Activated naive CD8-positive, alpha-beta T cell treated with anti-CD3 and anti-CD28 coated beads for 36 hours (primary cell): ENCODE measurements around the gene ZNF407. TPM values are rescaled to one million over a fixed set of nuclear protein-coding genes. Genes with fewer than 3 reads are reported as not detected.

Experiments
- DNase-seq: peaks from one replicate; pipeline ENCODE4 v3.0.0; 2021
- H3K27ac Mint-ChIP-seq: one replicate; pipeline ENCODE4 v1.8.0; 2022; ENCODE audit warnings: mild to moderate bottlenecking, moderate library complexity, mixed read lengths
- H3K27me3 Mint-ChIP-seq: one replicate; pipeline ENCODE4 v1.8.0; 2022; ENCODE audit warnings: mild to moderate bottlenecking, mixed read lengths
- H3K36me3 Mint-ChIP-seq: one replicate; pipeline ENCODE4 v1.8.0; 2021; ENCODE audit warnings: mild to moderate bottlenecking, mixed read lengths
- H3K4me1 Mint-ChIP-seq: one replicate; pipeline ENCODE4 v1.8.0; 2021; ENCODE audit warnings: mixed read lengths
- H3K4me3 Mint-ChIP-seq: one replicate; pipeline ENCODE4 v1.8.0; 2022; ENCODE audit warnings: mild to moderate bottlenecking, moderate library complexity, mixed read lengths
- H3K9me3 Mint-ChIP-seq: one replicate; pipeline ENCODE4 v1.8.0; 2022; ENCODE audit warnings: mixed read lengths
- total RNA-seq, 2 experiments: library from RNA; stranded (reverse); gene quantifications; one replicate each; pipeline ENCODE4 v1.2.3, GENCODE V29; 2021

Gene ZNF407
- total RNA-seq, 2 experiments from 2014 or later: 9.6 to 10.3 TPM

DNA sequence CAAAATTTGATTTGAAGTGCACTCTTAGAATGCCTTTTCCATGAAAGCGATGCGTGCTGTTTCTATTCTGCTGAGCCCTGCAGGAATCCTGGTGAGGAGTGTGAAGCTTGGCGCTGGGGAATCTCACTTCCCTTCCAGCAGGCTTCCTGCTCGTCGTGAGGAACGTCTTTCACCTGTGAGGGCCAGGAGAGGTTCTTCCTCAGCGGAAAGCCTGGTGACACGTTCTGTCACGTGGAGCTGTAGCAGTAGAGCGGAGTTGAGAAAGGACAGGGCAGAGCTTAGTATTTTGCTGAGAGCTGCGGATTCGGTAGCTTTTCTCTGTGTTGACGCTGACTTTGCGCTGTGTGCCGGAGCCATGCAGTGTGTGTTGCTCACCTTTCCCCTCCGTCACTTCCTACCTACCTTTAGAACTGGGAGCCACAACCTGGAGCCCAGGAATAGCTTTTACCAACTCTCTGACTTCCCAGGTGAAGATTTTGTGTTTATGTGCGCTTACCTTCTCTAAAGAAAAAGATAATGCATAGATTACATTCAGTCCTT, 316.5 kb downstream of the ZNF407 start:
- no peak overlapping the region for H3K4me3 Mint-ChIP-seq
- no peaks in the 10 kb centered on the region for H3K27me3 Mint-ChIP-seq
- no peaks in the 10 kb centered on the region for H3K9me3 Mint-ChIP-seq
- DNase-seq: no peak
- no peaks in the 10 kb centered on the region for H3K36me3 Mint-ChIP-seq
- peaks cover 5% of the 10 kb centered on the region for H3K4me1 Mint-ChIP-seq
- no peak overlapping the region for H3K27ac Mint-ChIP-seq

DNA sequence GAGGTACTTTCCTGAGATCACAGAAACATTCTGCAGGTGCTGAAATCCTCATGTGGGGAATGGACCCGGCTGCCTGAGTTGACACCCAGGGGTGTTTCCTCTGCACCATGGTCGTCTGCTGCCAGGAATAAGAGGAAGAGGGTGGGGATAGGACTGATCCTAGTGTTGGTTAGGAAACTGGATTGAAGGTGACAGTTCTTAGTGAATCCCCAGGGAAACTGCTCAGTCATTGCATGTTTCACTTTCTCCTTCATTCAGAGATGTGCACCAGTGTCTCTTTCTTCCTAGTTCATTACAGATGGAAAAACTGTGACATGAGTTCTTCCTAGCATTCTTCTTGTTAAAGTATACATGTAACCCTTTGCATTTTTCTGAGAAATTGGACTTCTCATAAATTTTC, 317.0 kb downstream of the ZNF407 start:
- DNase-seq: no peak
- peaks cover 5% of the 10 kb centered on the region for H3K4me1 Mint-ChIP-seq
- no peak overlapping the region for H3K27ac Mint-ChIP-seq
- H3K4me3 Mint-ChIP-seq: no peak overlapping the region
- no peaks in the 10 kb centered on the region for H3K36me3 Mint-ChIP-seq
- no peaks in the 10 kb centered on the region for H3K27me3 Mint-ChIP-seq
- no peaks in the 10 kb centered on the region for H3K9me3 Mint-ChIP-seq

GRCh38 chr18:74916773-74917393, 319.2 kb downstream of the ZNF407 start:
- Mint-ChIP-seq H3K4me1 (peaks cover 5% of the 10 kb centered on the region), H3K27me3 (no peaks in the 10 kb centered on the region), H3K27ac (no peak overlapping the region), H3K9me3 (no peaks in the 10 kb centered on the region), H3K36me3 (no peaks in the 10 kb centered on the region), H3K4me3 (no peak overlapping the region)
- no peak for DNase-seq

- no peak for DNase-seq
- no peaks in the 10 kb centered on the region for H3K9me3 Mint-ChIP-seq
- H3K4me3 Mint-ChIP-seq: no peak overlapping the region
- no peaks in the 10 kb centered on the region for H3K36me3 Mint-ChIP-seq
- peaks cover 5% of the 10 kb centered on the region for H3K4me1 Mint-ChIP-seq
- H3K27me3 Mint-ChIP-seq: no peaks in the 10 kb centered on the region
- no peak overlapping the region for H3K27ac Mint-ChIP-seq
These were observed 320.7 kb downstream of the ZNF407 start for GRCh38 chr18:74918276-74918790.

- no peak overlapping the region for H3K4me3 Mint-ChIP-seq
- no peaks in the 10 kb centered on the region for H3K36me3 Mint-ChIP-seq
- DNase-seq: no peak
- no peaks in the 10 kb centered on the region for H3K27me3 Mint-ChIP-seq
- H3K9me3 Mint-ChIP-seq: no peaks in the 10 kb centered on the region
- no peaks in the 10 kb centered on the region for H3K4me1 Mint-ChIP-seq
- H3K27ac Mint-ChIP-seq: no peak overlapping the region
These were observed 323.6 kb downstream of the ZNF407 start for GRCh38 chr18:74921057-74921820.

DNA sequence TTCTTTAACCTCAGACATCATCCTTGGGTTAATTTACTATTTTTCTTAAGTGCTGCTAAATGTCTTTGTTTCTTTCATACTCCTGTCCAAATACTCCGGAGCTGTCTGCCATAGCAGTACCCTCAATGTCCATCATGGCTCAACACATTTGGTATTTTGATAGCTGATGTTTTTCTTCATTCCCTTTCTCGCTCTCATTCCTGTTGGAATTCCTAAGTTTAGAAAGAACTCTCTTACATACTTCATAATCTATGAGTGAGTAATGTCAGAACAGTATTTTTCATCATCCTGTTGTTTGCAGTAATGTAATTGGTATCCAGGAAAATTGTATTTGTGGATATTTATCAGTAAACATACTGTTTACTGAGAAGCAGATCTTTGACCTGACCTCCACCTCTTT, 328.4 kb downstream of the ZNF407 start:
- peaks cover 5% of the 10 kb centered on the region for H3K36me3 Mint-ChIP-seq
- H3K27me3 Mint-ChIP-seq: no peaks in the 10 kb centered on the region
- no peak overlapping the region for H3K4me3 Mint-ChIP-seq
- DNase-seq: no peak
- no peak overlapping the region for H3K27ac Mint-ChIP-seq
- no peaks in the 10 kb centered on the region for H3K4me1 Mint-ChIP-seq
- H3K9me3 Mint-ChIP-seq: no peaks in the 10 kb centered on the region

DNA sequence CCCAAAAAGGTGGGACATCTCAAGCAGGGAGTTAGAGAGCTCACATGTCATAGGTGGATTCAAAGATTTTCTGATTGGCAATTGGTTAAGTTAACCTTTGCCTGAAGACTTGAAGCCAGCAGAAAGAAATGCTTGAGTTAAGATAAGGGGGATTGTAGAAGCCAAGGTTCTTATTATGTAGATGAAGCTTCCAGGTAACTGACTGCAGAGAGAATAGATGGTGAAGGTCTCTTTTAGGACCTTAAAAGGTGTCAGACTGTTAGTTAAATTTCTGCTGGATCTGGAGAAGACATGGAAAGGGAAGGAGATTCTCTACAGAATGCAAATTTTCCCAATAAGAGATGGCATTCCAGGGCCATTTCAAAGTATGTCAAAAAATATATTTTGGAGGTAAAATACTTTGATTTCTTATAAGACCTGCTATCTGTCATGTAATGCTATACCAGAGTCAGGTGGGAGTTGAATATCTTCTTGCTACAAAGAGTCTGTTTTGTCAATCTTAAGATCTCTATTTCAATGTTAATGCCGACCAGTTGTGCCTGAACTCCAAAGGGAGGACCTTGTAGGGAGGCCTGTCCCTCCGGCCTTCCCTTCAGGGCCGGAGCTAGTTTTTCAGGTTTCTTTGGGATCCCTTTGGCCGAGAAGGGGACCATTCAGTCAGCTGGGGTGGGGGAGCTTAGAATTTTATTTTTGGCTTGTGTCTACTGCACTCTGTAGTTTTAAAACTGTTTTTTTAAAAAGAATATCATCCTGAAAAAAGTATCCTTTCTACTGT, 330.7 kb downstream of the ZNF407 start:
- Mint-ChIP-seq H3K36me3 (peaks cover 8% of the 10 kb centered on the region), H3K9me3 (no peaks in the 10 kb centered on the region), H3K4me3 (no peak overlapping the region), H3K27ac (no peak overlapping the region), H3K27me3 (no peaks in the 10 kb centered on the region), H3K4me1 (no peaks in the 10 kb centered on the region)
- DNase-seq: no peak

DNA sequence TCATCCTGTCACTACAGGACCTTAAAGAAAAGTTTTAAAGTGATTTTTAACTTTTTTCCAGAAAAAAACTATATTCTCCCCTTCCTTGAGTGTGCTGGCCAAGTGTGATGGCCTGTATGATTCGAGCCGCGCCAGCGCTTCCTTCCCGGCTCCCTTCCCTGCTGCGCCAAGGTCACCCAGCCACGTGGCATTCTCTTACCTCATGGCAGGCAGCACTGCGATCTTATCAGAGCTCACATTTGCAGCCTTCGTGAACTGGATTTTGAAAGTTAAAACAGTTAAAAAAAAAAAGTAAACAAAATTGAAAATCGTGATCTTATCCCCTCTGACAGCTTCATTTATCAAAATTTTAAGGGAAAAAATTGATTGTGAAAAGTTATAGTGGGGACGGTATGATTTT, 331.4 kb downstream of the ZNF407 start:
- H3K9me3 Mint-ChIP-seq: no peaks in the 10 kb centered on the region
- no peak overlapping the region for H3K27ac Mint-ChIP-seq
- no peak overlapping the region for H3K4me3 Mint-ChIP-seq
- no peak for DNase-seq
- H3K36me3 Mint-ChIP-seq: peaks cover 8% of the 10 kb centered on the region
- H3K4me1 Mint-ChIP-seq: no peaks in the 10 kb centered on the region
- H3K27me3 Mint-ChIP-seq: no peaks in the 10 kb centered on the region

- Mint-ChIP-seq H3K27me3 (no peaks in the 10 kb centered on the region), H3K4me1 (no peaks in the 10 kb centered on the region), H3K36me3 (peaks cover 10% of the 10 kb centered on the region), H3K27ac (no peak overlapping the region), H3K4me3 (no peak overlapping the region), H3K9me3 (no peaks in the 10 kb centered on the region)
- no peak for DNase-seq
These were observed 332.9 kb downstream of the ZNF407 start for GRCh38 chr18:74930616-74931015.

- Mint-ChIP-seq H3K27me3 (no peaks in the 10 kb centered on the region), H3K4me3 (no peak overlapping the region), H3K36me3 (peaks cover 8% of the 10 kb centered on the region), H3K4me1 (no peaks in the 10 kb centered on the region), H3K9me3 (no peaks in the 10 kb centered on the region), H3K27ac (no peak overlapping the region)
- DNase-seq: no peak
These were observed 336.3 kb downstream of the ZNF407 start for GRCh38 chr18:74933930-74934329.

DNA sequence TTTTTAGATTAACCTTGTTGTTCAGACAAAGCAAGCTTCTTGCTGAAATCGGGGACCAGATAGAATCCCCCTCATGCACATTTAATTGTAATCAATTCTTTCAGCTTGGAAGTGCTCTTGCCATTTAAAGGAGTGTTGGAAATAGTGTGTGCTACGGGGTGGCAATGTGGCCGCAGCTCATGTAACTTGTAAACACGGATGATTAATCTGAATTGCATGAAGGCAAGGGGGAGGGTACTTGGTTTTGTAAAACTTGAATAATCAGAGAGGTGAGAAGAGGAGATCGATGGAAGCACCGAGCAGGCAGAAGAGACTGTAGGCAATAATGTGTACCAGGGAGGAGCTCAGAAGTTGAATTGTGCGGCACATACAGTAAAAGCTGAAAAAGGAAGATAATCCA, 337.8 kb downstream of the ZNF407 start:
- Mint-ChIP-seq H3K4me1 (peaks cover 3% of the 10 kb centered on the region), H3K9me3 (no peaks in the 10 kb centered on the region), H3K4me3 (no peak overlapping the region), H3K36me3 (peaks cover 7% of the 10 kb centered on the region), H3K27ac (no peak overlapping the region), H3K27me3 (no peaks in the 10 kb centered on the region)
- no peak for DNase-seq

DNA sequence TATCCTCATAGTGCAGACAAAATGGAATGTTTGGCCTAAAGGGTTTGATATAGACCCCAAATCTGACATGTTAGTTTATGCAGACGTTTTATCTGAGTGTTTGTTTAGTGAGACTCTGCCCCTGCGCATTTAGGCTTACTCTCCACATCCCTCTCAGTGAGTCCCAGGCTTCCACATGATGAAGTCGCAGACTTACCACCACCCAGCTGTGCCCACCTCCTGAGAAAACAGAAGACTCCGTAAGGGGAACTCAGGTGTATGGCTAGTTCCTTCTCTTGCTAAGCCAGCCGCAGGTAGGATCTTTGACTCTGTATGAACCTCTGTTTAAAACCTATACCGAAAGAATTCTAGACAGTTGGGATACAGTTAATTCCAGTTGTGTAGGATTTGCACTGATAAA, 338.7 kb downstream of the ZNF407 start:
- Mint-ChIP-seq H3K36me3 (peaks cover 5% of the 10 kb centered on the region), H3K4me1 (peaks cover 3% of the 10 kb centered on the region), H3K9me3 (no peaks in the 10 kb centered on the region), H3K4me3 (no peak overlapping the region), H3K27ac (no peak overlapping the region), H3K27me3 (no peaks in the 10 kb centered on the region)
- no peak for DNase-seq

DNA sequence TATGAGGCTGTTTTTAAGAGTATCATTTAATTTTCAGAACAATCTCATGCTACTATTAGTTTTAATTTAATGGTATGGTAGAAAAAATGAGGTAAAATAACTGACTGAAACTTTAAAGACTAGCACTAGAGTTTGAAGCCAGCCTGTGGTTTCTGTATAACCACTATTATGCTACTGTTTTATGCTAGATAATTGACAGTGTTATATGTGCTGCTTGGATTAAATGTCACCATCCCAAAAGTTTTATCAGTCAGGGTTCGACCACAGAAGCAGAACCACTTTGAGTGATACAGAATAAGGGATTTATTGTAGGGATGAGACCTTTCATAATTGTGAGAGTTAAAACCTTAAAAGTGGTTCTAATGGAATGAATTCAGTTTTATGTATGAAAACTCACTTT, 339.6 kb downstream of the ZNF407 start:
- no peaks in the 10 kb centered on the region for H3K27me3 Mint-ChIP-seq
- no peaks in the 10 kb centered on the region for H3K9me3 Mint-ChIP-seq
- no peak for DNase-seq
- no peak overlapping the region for H3K4me3 Mint-ChIP-seq
- no peak overlapping the region for H3K27ac Mint-ChIP-seq
- peaks cover 3% of the 10 kb centered on the region for H3K36me3 Mint-ChIP-seq
- H3K4me1 Mint-ChIP-seq: peaks cover 9% of the 10 kb centered on the region

GRCh38 chr18:74940856-74941255, 343.2 kb downstream of the ZNF407 start:
- no peak overlapping the region for H3K27ac Mint-ChIP-seq
- DNase-seq: no peak
- no peaks in the 10 kb centered on the region for H3K27me3 Mint-ChIP-seq
- no peak overlapping the region for H3K4me3 Mint-ChIP-seq
- peaks cover 14% of the 10 kb centered on the region for H3K4me1 Mint-ChIP-seq
- H3K36me3 Mint-ChIP-seq: no peaks in the 10 kb centered on the region
- no peaks in the 10 kb centered on the region for H3K9me3 Mint-ChIP-seq

- Mint-ChIP-seq H3K27me3 (no peaks in the 10 kb centered on the region), H3K36me3 (no peaks in the 10 kb centered on the region), H3K4me3 (no peak overlapping the region), H3K27ac (no peak overlapping the region), H3K9me3 (no peaks in the 10 kb centered on the region), H3K4me1 (peaks cover 14% of the 10 kb centered on the region)
- DNase-seq: peak; percentile 4
These were observed 344.7 kb downstream of the ZNF407 start for GRCh38 chr18:74942319-74942910.
